ENCODE data around the gene PLEK2.
A peak's percentile ranks its signal among the peaks of the same experiment; 100 is the strongest.
"Not testable (repeated sequence)": the region's sequence is repeated elsewhere in the genome, so short reads cannot be mapped to it uniquely, and the experiment has no call there.

The PLEK2 gene

DNA sequence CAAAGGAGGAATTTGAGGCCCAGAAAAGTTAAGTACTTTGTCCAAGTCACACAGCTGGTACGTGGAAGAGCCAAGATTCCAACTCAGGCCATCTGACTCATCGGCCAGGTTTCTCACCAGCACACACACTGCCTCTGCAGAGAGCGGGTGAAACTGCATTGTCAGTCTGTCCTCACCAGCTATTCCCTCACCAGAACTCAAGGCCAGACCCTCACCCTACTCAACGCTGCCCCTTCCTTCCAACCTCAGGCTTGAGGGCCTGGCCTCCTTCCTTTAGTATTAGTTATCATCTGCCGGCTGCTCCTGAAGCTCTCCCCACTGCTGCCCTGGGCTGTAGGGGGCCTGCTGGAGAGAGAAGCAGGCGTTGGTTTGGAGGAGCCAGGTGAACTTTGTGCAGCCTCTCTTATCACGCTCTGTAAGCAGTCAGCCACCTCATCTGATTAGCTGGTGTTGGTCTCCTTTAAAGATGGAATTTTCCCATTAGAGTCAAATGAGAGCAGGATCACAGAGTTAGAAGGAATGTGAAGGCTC lies 16.6 kb upstream of the PLEK2 start:
- no peak for DNase-seq

DNA sequence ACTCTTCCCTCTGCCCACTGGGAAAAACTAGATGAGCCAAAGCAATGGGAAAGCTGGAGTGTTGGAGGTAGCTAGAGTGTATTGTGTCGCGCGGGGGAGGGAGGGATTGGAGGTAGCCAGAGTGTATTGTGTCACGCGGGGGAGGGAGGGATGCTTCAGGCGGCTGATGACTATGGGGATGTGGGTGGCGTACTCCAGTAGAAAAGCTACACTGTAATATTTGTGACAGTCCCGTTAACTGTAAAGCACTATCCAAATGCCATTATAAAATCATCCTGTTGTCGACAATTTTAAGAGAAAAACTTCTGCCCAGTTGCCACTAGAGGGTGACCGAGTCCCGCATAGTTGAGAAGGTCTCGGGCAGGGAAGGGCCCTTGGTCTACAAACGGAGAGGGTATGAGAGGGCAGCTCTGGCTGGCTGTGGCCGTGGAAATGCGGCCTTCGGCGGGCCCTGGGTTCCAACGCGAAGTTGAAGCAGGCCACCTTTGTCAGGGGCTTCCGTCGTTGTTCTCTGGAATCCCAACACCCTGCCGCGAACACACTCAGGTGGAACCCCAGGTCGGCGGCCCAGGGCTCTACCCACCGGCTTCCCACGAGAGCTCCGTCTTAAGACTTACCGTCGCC lies 15.1 kb upstream of the PLEK2 start:
- peak; percentile 79 for DNase-seq

- no peak for DNase-seq
Measured at GRCh38 chr14:67426161-67426560, 14.2 kb upstream of the PLEK2 start.

DNA sequence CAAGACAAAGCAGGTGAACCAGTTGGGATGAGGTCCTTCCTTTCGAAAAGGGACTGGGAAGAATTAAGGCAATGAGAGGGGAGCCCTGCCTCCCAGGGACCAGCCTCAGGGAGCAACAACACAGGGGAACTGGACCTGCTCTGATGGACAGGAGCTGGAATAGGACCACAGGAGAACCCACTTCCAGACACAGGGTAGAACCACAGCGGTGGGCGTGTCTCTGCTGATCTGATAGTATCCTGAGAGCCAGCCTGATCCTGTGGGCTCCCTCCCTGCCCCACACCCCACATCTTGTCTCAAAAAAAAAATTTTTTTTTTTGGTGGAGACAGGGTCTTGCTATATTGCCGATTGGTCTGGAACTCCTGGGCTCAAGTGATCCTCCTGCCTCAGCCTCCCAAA lies 13.6 kb upstream of the PLEK2 start:
- DNase-seq = no peak

GRCh38 chr14:67424539-67424938 lies 12.6 kb upstream of the PLEK2 start:
- DNase-seq = no peak

DNA sequence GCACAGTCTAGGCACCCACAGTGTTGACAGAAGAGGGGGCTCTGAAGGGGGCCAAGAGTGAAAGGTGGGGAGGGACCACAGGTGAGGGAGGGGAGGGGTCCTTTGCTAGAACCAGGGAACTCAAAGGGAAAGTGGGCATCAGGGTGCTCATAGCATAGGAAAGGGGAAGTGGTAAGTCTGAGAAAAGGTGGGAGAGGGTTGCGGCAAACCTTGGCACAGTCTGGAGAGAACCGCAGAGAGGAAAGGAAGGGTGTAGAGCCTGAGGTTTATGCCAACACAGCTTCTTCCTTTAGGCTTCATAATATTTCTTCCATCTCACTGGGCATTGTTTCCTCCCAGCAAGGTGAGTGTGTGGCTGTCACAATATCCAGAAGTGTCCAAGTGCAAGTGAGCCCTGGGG lies 11.5 kb upstream of the PLEK2 start:
- no peak for DNase-seq

DNA sequence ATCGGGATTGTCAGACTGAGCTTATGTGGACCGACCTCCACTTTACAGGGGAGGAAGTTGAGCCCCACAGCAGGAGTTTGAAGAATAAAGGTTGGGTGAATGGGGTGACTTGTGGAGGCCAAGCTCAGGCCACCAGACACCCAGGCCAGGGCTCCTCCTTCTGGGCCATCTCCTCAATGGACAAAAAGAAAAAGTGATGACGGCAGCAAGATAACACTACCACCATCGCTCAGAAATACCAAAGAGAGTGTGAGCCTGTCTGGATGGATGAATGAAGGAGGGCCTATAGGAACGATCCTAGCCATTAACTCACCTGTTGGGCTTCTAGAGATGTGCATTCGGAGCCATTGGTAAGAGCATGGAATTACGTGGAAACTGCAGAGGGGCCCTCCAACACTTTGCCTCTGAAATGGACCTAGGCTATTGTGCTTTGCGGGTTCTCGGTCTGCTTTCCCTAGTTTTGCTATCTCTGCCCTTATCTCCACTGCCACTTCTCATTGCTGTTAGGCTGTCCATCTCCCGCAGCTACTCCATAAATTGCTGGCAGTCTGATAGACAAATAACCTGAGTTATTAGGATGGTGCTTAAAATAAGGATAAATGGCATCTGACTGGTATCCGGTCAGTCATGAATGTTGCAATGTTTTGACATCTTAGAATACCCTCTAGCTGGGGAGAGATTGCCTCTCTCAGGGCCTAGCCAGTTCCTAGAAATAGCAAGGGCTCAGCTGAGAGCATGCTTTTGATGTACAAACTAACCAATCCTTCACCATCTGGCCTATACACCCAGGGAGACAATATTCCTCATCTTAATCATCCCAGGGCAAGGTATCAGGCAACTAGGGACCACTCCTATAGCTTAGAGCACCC lies 9.6 kb upstream of the PLEK2 start:
- no peak for DNase-seq

DNA sequence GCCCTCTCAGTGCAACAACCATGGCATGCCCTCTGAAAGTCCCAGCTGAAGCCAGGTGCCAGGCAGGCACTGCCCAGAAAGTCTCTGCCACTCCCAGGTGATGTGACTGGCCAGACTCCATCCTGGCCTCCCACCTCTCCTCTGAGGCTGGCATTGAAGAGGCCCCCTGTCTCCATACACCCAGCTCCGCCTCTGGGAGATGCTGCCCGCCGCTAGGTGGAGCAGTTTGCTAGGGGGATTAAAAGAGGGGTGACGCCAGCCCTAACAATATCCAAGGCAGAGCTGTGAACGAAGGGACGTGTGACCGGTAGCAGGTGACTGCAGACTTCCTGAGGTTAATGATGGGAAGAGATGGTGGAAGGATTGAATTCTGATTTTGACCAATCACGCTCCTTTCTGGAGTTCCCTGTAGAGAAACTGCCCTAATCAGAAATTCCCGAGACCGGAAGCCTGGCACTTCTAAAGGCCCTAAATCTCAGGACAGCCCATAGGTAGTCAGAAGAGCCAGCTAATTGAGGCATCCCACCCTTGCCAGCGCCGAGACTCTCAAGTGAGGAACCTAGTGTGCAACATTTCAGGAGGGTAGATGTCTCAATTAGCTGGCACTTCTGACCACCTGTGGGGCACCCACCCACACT lies 8.3 kb upstream of the PLEK2 start:
- no peak for DNase-seq

GRCh38 chr14:67418401-67419191 lies 6.6 kb upstream of the PLEK2 start:
- no peak for DNase-seq

DNA sequence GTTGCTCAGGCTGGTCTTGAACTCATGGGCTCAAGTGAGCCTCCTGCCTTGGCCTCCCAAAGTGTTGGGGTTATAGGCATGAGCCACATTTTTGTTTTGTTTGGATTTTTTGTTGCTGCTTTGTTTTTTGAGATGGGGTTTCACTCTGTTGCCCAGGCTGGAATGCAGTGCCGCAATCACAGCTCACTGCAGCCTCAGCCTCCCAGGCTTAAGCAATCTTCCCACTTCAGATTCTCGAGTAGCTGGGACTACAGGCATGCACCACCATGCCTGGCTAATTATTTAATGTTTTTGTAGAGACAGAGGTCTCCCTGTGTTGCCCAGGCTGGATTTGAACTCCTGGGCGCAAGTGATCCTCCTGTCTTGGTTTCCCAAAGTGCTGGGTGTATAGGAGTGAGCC lies 5.7 kb upstream of the PLEK2 start:
- DNase-seq = no peak

DNA sequence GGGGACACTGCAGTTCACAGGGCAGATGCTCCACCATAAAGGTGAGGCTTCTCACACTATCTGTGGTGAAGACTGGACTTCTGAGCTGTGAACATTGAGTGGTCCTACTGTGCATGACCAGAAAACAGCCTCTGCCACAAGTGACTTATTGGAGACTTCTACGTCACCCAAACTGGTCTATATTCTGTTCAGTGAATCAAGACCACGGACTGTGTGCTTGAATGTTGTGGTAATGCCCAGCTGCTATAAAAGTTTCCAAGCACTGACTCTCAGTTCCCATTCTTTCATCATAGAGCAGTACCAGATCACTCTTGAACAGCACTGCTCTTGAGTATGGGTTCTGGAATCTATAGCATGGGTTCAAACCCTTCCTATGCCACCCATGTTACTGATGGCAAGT lies 4.8 kb upstream of the PLEK2 start:
- no peak for DNase-seq

- DNase-seq = no peak
Measured at GRCh38 chr14:67416085-67416484, 4.1 kb upstream of the PLEK2 start.

DNA sequence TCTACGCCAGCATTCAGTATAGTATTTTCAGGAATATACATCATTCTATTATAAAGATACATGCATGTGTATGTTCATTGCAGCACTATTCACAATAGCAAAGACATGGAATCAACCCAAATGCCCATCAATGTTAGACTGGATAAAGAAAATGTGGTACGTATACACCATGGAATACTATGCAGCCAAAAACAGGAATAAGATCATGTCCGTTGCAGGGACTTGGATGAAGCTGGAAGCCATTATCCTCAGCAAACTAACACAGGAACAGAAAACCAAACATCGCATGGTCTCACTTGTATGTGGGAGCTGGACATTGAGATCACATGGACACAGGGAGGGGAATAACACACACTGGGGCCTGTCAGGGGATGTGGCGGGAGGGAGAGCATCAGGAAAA lies 3.6 kb upstream of the PLEK2 start:
- DNase-seq = not testable (repeated sequence)

DNA sequence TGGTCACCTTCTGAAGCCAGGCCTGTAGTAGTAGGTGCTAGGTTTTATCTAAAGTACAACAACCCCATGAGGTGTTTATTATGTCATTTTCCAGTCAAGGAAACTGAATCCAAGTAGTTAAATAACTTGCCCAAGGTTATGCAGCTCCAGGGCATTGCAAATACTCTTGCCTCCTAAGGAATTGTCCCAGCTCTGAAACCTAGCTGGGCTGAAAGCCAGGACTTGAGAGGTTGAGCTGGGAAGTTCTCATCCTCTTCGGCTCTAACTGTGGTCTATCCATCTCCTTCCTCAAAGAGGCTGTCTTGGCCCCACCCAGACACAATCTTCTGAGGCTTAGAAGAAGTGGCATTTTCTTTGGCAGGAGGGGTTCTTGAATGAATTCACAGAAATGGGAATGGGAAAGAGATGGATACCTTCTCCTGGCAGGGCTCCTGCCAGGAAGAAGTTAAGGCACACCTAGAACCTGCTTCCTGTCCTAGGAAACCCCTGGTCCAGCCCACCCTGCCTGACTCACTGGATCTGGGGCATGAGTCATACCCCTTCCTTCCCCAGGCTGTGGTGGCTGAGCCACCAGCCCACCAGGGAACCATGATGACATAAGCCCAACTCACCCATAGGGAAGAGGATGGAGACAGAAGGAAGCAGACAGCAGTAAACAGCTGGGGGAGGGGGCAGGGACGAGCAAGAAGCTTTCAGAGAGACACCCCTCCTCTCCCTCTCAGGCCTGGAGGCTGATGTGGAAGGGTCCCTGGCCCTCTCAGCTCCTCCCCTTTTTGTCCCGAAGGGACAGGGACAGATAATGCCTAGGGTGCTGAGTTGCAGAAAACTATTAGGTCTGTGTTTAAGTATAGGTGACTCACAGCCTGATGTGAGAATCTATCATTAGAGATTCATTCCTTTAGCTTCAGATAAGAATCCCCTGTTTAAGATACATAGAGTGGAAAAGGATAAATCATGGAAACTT lies 2.1 kb upstream of the PLEK2 start:
- DNase-seq = no peak

GRCh38 chr14:67411370-67411769 lies 595 bp downstream of the PLEK2 start:
- DNase-seq = no peak

GRCh38 chr14:67410313-67410712 lies 1.7 kb downstream of the PLEK2 start:
- no peak for DNase-seq

- DNase-seq = no peak
Measured at GRCh38 chr14:67409461-67409860, 2.5 kb downstream of the PLEK2 start.

DNA sequence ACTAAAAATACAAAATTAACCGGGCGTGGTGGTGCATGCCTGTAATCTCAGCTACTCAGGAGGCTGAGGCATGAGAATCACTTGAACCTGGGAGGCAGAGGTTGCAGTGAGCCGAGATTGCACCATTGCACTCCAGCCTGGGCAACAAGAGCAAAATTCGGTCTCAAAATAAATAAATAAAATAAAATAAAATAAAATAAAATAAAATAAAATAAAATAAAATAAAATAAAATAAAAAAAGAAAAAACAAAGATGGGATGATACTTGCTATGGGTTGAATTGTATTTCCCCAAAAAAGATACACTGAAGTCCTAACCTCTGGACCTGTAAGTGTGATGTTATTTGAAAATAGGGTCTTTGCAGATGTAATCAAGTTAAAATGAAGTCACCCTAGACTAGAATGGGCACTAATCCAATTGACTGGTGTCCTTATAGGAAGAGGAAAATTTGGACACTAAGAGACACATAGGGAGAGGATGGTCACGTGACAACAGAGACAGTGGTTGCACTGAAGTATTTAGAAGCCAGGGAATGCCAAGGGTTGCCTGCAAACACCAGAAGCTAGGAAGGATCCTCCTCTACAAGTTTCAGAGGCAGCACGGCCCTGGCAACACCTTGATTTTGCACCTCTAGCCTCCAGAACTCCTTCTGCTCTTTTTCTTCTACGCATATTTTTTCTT lies 3.7 kb downstream of the PLEK2 start:
- DNase-seq = not testable (repeated sequence)

- no peak for DNase-seq
Measured at GRCh38 chr14:67405771-67406170, 6.2 kb downstream of the PLEK2 start.

GRCh38 chr14:67400434-67400833 lies 11.5 kb downstream of the PLEK2 start:
- DNase-seq = no peak

DNA sequence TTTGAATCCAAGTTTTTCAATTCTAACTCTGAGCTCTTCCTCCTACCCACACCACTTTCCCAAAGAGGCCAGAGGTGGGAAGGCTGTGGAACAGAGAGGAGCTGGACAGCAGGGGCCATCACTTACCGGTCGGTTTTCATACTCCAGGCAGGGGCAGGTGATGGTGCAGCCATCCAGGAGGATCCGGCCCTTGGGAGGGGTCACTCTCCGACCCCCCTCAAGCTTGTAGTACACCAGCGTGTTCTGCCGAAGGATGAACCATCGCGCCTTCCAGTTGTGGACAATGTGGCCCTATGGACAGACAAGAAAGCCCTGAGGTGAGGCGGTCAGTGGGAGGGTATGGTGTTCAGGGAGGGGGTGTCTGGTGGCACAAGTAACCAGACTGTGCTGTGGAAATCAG lies 14.4 kb downstream of the PLEK2 start:
- DNase-seq = no peak

Data from NCI-H510A treated with DMSO at 0.1 percent for 48 hours (cell line).